ENCODE data around the gene TMEM125. TPM values are rescaled to one million over a fixed set of nuclear protein-coding genes. Genes with fewer than 3 reads are reported as not detected.
A peak's percentile ranks its signal among the peaks of the same experiment; 100 is the strongest.

TMEM125 gene
- total RNA-seq, 1 donor from 2014 or later: 0.73 TPM

GRCh38 chr1:43298055-43298454 lies 28.3 kb downstream of the TMEM125 start:
- Mint-ChIP-seq H3K9me3 (no peaks in the 10 kb centered on the region), H3K4me1 (peaks cover 31% of the 10 kb centered on the region), H3K27me3 (ENCODE audit: insufficient read depth, low read depth) (peaks cover 4% of the 10 kb centered on the region), H3K4me3 (no peak overlapping the region), H3K27ac (no peak overlapping the region), H3K36me3 (no peaks in the 10 kb centered on the region)
- Histone ChIP-seq H3K4me1 (peaks cover 59% of the 10 kb centered on the region), H3K79me2 (ENCODE audit: low read depth) (no peaks in the 10 kb centered on the region), H3K9me3 (ENCODE audit: low read depth) (no peaks in the 10 kb centered on the region), H3K4me2 (no peak overlapping the region), H3K9ac (no peak overlapping the region), H4K20me1 (ENCODE audit: low read depth) (no peaks in the 10 kb centered on the region), H3K36me3 (no peaks in the 10 kb centered on the region), H2AFZ (replicated peaks) (no peak overlapping the region), H3F3A (ENCODE audit: low read depth) (peaks cover 20% of the 10 kb centered on the region), H3K4me3 (no peak overlapping the region), H3K27me3 (no peaks in the 10 kb centered on the region), H3K27ac (no peak overlapping the region)
- TF ChIP-seq EZH2phosphoT487 (IDR thresholded peaks at IDR 0.05) (no peak), CTCF (IDR thresholded peaks at IDR 0.05) (no peak), EZH2 (IDR thresholded peaks at IDR 0.05) (no peak)
- DNase-seq (ENCODE audit: low spot score): no peak

- H3K27me3 ChIP-seq: no peaks in the 10 kb centered on the region
- peaks cover 20% of the 10 kb centered on the region for H3F3A ChIP-seq (ENCODE audit: low read depth)
- H3K9me3 ChIP-seq (ENCODE audit: low read depth): no peaks in the 10 kb centered on the region
- TF ChIP-seq CTCF (IDR thresholded peaks at IDR 0.05): no peak
- no peak for TF ChIP-seq EZH2phosphoT487 (IDR thresholded peaks at IDR 0.05)
- no peak for TF ChIP-seq EZH2 (IDR thresholded peaks at IDR 0.05)
- no peak overlapping the region for H3K27ac ChIP-seq
- no peaks in the 10 kb centered on the region for H4K20me1 ChIP-seq (ENCODE audit: low read depth)
- Mint-ChIP-seq H3K9me3 (no peaks in the 10 kb centered on the region), H3K27ac (no peak overlapping the region), H3K36me3 (no peaks in the 10 kb centered on the region), H3K4me3 (no peak overlapping the region), H3K27me3 (ENCODE audit: insufficient read depth, low read depth) (peaks cover 4% of the 10 kb centered on the region), H3K4me1 (peaks cover 30% of the 10 kb centered on the region)
- H3K4me1 ChIP-seq: peaks cover 54% of the 10 kb centered on the region
- H3K36me3 ChIP-seq: no peaks in the 10 kb centered on the region
- H3K79me2 ChIP-seq (ENCODE audit: low read depth): no peaks in the 10 kb centered on the region
- H3K9ac ChIP-seq: no peak overlapping the region
- DNase-seq (ENCODE audit: low spot score): no peak
- H3K4me2 ChIP-seq: no peak overlapping the region
- H2AFZ ChIP-seq (replicated peaks): peak overlapping the region; percentile 89
- no peak overlapping the region for H3K4me3 ChIP-seq
These were observed 29.3 kb downstream of the TMEM125 start for GRCh38 chr1:43299101-43299500.

GRCh38 chr1:43300378-43301094 lies 30.8 kb downstream of the TMEM125 start, which contains the start of gene TIE1:
TSS of gene TIE1 (plus strand) at chr1:43300982. CDS start at chr1:43301072, 90 bp downstream.
- H3K4me1 ChIP-seq: peaks cover 43% of the 10 kb centered on the region
- peaks cover 11% of the 10 kb centered on the region for H3F3A ChIP-seq (ENCODE audit: low read depth)
- H3K36me3 ChIP-seq: no peaks in the 10 kb centered on the region
- no peak within 1 kb of the TSS for H3K9ac ChIP-seq
- Mint-ChIP-seq H3K4me3 (no peak within 1 kb of the TSS), H3K9me3 (no peaks in the 10 kb centered on the region), H3K27me3 (ENCODE audit: insufficient read depth, low read depth) (peaks cover 6% of the 10 kb centered on the region), H3K4me1 (peaks cover 29% of the 10 kb centered on the region), H3K27ac (peak within 1 kb of the TSS; percentile 70), H3K36me3 (no peaks in the 10 kb centered on the region)
- no peak for DNase-seq (ENCODE audit: low spot score)
- H4K20me1 ChIP-seq (ENCODE audit: low read depth): no peaks in the 10 kb centered on the region
- H3K4me3 ChIP-seq: no peak within 1 kb of the TSS
- no peaks in the 10 kb centered on the region for H3K79me2 ChIP-seq (ENCODE audit: low read depth)
- no peaks in the 10 kb centered on the region for H3K27me3 ChIP-seq
- no peak within 1 kb of the TSS for H3K4me2 ChIP-seq
- no peaks in the 10 kb centered on the region for H3K9me3 ChIP-seq (ENCODE audit: low read depth)
- H2AFZ ChIP-seq (replicated peaks): peak within 1 kb of the TSS; percentile 89
- no peak within 1 kb of the TSS for H3K27ac ChIP-seq
- TF ChIP-seq CTCF (IDR thresholded peaks at IDR 0.05) (no peak), EZH2 (IDR thresholded peaks at IDR 0.05) (no peak), EZH2phosphoT487 (IDR thresholded peaks at IDR 0.05) (no peak)
